Endothelial cell (in vitro differentiated cells): Measurements from ENCODE around the gene TAF7. TPM values are rescaled to one million over a fixed set of nuclear protein-coding genes. Genes with fewer than 3 reads are reported as not detected.

Experiments used
- DNase-seq: peaks from one replicate; pipeline ENCODE4 v3.0.0; 2021; ENCODE audit warnings: low spot score
- H3K27ac Mint-ChIP-seq: one replicate; pipeline ENCODE4 v1.8.0; 2021; ENCODE audit warnings: mixed read lengths, inconsistent platforms; ENCODE audit not compliant: unreplicated experiment
- H3K27me3 Mint-ChIP-seq: one replicate; pipeline ENCODE4 v1.8.0; 2021; ENCODE audit warnings: mild to moderate bottlenecking, moderate library complexity, mixed read lengths, inconsistent platforms; ENCODE audit not compliant: unreplicated experiment
- H3K36me3 Mint-ChIP-seq: one replicate; pipeline ENCODE4 v1.8.0; 2021; ENCODE audit warnings: mild to moderate bottlenecking, low read depth, mixed read lengths, inconsistent platforms; ENCODE audit not compliant: unreplicated experiment
- H3K4me1 Mint-ChIP-seq: one replicate; pipeline ENCODE4 v1.8.0; 2021; ENCODE audit warnings: mild to moderate bottlenecking, mixed read lengths, inconsistent platforms; ENCODE audit not compliant: unreplicated experiment
- H3K4me3 Mint-ChIP-seq: one replicate; pipeline ENCODE4 v1.8.0; 2021; ENCODE audit warnings: mild to moderate bottlenecking, mixed read lengths, inconsistent platforms; ENCODE audit not compliant: unreplicated experiment
- H3K9me3 Mint-ChIP-seq: one replicate; pipeline ENCODE4 v1.8.0; 2021; ENCODE audit warnings: mixed read lengths, inconsistent platforms; ENCODE audit not compliant: unreplicated experiment
- long read RNA-seq: library from polyadenylated mRNA; unstranded; transcript quantifications from one replicate; pipeline ENCODE4 v2.0.0, GENCODE V29; 2020; ENCODE audit not compliant: unreplicated experiment
- total RNA-seq: library from RNA; stranded (reverse); fragmentation: NEBNext Ultra II Directional; extraction: Animal tissue kit (Norgen Biotek cat#: 25700); gene quantifications from one replicate; pipeline ENCODE4 v1.2.1, GENCODE V29; 2021; ENCODE audit not compliant: unreplicated experiment
- TF ChIP-seq, protein P1 (sequence below): fragments of 200-600 bp; sonication (generic); IDR thresholded peaks from one replicate; pipeline ENCODE4 v1.5.0; 2021; ENCODE audit warnings: antibody characterized with exemption; ENCODE audit not compliant: unreplicated experiment

Gene TAF7
- 86.4 TPM for total RNA-seq
- long read RNA-seq, transcript TAF7-201 (1 exons, 2,334 nt): major isoform, 129 of 129 reads
- long read RNA-seq, partial matches to known transcripts: 0 of 129 reads
- long read RNA-seq, other reads (novel, unspliced or antisense): 0 of 129 reads

DNA sequence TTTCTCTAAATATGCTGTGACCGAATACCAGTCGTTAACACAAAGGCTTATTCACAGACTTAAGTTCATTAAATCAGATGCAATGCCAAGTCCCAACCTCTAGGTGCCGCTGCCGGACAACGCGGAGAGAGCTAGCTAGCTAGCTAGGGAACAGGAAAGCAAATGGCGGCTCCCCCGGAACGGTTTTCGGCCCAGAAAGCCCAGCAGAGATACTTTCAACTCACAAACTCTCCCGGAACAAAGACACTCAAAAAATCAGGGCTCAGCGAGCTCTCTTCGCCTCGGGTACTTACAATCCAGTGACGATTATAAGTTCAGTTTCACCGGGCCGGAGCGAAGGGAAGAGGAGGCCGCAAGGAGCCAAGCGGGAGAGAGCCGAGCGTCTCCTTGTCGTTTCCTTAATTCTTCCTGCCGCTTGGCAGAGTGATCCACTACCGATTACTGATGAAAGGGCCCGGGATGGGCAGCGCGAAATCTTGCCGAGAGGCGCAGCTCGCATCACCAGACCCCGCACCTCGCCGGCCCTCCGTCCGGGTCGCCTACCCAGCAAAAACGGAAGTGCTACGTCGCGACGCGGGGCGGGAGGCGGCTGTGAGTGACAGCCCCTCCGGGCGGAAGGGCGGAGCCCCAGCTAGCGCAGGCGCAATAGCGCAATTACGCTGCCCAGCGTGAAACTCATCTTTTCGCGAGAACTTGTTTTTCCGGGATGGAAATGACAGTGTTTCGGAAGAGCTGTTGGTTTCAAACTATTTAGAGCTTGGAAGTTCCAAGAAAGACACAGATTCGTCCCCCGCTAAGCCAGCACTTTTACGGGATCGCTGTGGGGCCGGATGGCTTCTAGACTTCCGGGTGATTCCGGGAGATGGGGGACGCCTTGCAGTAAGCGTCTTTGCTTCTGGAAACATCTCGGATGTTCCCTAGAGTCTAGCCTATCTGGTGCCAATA is at the start of gene TAF7:
Gene TAF7 (minus strand): TSS at position 560 of the 945 bp plus-strand sequence. CDS start 740 bp downstream, outside the sequence.
- TF ChIP-seq, protein P1, sequence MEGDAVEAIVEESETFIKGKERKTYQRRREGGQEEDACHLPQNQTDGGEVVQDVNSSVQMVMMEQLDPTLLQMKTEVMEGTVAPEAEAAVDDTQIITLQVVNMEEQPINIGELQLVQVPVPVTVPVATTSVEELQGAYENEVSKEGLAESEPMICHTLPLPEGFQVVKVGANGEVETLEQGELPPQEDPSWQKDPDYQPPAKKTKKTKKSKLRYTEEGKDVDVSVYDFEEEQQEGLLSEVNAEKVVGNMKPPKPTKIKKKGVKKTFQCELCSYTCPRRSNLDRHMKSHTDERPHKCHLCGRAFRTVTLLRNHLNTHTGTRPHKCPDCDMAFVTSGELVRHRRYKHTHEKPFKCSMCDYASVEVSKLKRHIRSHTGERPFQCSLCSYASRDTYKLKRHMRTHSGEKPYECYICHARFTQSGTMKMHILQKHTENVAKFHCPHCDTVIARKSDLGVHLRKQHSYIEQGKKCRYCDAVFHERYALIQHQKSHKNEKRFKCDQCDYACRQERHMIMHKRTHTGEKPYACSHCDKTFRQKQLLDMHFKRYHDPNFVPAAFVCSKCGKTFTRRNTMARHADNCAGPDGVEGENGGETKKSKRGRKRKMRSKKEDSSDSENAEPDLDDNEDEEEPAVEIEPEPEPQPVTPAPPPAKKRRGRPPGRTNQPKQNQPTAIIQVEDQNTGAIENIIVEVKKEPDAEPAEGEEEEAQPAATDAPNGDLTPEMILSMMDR: peak; percentile 94
- Mint-ChIP-seq H3K36me3 (peaks cover 44% of the 10 kb centered on the region), H3K4me3 (peak within 1 kb of the TSS; percentile 98), H3K9me3 (peaks cover 44% of the 10 kb centered on the region), H3K27me3 (peaks cover 8% of the 10 kb centered on the region), H3K4me1 (peaks cover 22% of the 10 kb centered on the region), H3K27ac (peak within 1 kb of the TSS; percentile 99)
- peak; percentile 93 for DNase-seq

DNA sequence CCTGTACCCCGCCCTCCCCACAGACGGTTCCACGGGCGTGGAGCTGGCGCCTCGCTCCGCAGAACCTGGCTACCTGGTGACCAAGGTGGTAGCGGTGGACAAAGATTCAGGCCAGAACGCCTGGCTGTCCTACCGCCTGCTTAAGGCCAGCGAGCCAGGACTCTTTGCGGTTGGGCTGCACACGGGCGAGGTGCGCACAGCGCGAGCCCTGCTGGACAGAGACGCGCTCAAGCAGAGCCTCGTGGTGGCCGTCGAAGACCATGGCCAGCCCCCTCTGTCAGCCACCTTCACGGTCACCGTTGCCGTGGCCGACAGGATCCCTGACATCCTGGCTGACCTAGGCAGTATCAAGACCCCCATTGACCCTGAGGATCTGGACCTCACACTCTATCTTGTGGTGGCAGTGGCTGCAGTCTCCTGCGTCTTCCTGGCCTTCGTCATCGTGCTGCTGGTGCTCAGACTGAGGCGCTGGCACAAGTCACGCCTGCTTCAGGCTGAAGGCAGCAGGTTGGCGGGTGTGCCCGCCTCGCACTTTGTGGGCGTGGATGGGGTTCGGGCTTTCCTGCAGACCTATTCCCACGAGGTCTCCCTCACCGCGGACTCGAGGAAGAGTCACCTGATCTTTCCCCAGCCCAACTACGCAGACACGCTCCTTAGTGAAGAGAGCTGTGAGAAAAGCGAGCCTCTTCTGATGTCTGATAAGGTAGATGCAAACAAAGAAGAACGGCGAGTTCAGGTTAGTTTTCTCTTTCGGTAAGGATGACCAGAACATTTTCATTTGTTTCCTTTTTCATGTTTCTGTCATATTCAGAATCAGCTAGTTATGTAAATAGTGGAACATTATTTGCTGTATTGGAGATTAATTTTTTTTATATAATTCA is 45.7 kb upstream of the TAF7 start:
- no peak for DNase-seq
- Mint-ChIP-seq H3K4me3 (peak overlapping the region; percentile 15), H3K9me3 (peaks cover 31% of the 10 kb centered on the region), H3K27ac (no peak overlapping the region), H3K4me1 (peaks cover 7% of the 10 kb centered on the region), H3K27me3 (peaks cover 10% of the 10 kb centered on the region), H3K36me3 (peaks cover 58% of the 10 kb centered on the region)
- TF ChIP-seq, protein P1: no peak

DNA sequence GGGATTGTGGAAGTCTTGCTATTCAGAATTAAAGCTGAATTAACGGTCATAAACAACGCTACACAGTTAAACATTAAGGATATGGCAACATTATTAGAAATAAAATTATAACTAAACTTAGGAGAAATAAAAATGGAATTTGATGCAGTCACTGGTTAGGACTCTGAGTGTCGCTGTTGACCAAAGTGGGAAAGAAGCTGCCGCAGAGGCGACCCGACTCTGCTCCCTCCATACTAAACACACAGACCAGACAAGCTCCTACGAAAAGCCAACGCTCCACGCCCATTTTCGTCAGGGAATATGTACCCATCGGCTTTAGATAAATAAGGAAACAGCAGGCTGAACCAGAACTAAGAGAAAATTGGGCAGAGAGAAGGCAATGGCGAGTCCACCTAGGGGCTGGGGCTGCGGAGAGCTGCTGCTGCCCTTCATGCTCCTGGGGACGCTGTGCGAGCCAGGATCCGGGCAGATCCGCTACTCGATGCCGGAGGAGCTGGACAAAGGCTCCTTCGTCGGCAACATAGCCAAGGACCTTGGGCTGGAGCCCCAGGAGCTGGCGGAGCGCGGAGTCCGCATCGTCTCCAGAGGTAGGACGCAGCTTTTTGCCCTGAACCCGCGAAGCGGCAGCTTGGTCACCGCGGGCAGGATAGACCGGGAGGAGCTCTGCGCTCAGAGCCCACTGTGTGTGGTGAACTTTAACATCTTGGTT is 43.5 kb upstream of the TAF7 start, which contains the start of gene PCDHGA5:
Gene PCDHGA5 (plus strand): TSS at position 211 of the 709 bp plus-strand sequence. CDS start 169 bp downstream, at position 380.
- Mint-ChIP-seq H3K36me3 (peaks cover 62% of the 10 kb centered on the region), H3K4me1 (peaks cover 18% of the 10 kb centered on the region), H3K9me3 (peaks cover 44% of the 10 kb centered on the region), H3K27ac (no peak within 1 kb of the TSS), H3K27me3 (peaks cover 14% of the 10 kb centered on the region), H3K4me3 (peak within 1 kb of the TSS; percentile 21)
- no peak for DNase-seq
- TF ChIP-seq, protein P1: no peak

GRCh38 chr5:141362719-141363118 is 42.1 kb upstream of the TAF7 start:
- peaks cover 44% of the 10 kb centered on the region for H3K9me3 Mint-ChIP-seq
- no peak for DNase-seq
- peaks cover 62% of the 10 kb centered on the region for H3K36me3 Mint-ChIP-seq
- H3K4me1 Mint-ChIP-seq: peaks cover 23% of the 10 kb centered on the region
- TF ChIP-seq, protein P1: no peak
- H3K27ac Mint-ChIP-seq: no peak overlapping the region
- H3K4me3 Mint-ChIP-seq: peak overlapping the region; percentile 68
- peaks cover 14% of the 10 kb centered on the region for H3K27me3 Mint-ChIP-seq
